Fibroblast of mammary gland (primary cell): ENCODE measurements around the gene DMRT3.
A peak's percentile ranks its signal among the peaks of the same experiment; 100 is the strongest.

Experiments
- DNase-seq: peaks from one replicate; pipeline ENCODE4 v3.0.0-alpha.2; 2010; ENCODE audit warnings: low read depth
- H3K4me3 ChIP-seq: 2 replicates; pipeline ENCODE4 v1.5.1; 2011; ENCODE audit warnings: low read depth, mild to moderate bottlenecking, low read length, moderate library complexity; ENCODE audit not compliant: control insufficient read depth
- TF ChIP-seq, protein P1 (sequence below): conservative IDR thresholded peaks from 2 replicates; pipeline ENCODE4 v1.5.1; 2011; ENCODE audit warnings: low read depth, low read length, inconsistent platforms; ENCODE audit not compliant: control insufficient read depth, insufficient read depth

The DMRT3 gene

DNA sequence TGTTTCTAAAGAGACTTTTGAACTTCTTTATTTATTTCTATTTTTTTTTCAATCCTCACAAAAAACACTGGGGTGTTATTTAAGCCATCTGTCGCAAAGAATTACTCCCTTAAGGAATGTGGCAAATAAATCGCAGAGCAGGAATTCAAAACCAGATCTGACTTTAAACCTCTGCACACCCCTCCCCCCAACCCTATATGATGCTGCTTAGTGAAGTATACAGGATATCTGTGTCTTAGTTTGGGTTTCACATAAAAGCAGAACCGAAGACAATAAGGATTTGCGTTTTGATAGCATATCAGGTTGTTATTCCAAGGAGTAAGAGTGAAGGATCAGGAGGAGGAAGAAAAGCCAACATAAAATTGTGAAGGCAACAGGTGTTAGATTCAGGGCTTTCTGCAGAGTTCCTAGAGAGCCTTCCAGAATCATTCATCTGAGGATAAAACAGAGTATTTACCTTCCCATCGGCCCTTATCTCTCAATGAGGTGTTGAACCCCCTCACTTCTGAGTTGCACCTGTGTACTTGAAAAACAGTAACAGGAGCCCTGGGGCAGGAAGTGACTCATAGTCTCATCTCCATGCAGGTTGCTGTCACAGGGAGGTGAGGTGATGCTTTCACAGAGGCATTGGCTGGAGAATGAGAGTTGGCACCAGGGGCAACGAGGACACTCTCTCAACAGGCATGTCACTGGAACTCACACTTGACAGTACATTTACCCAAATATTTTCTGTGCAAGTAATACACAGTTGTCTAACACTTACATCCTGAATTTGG, 33.5 kb upstream of the DMRT3 start:
- no peak for DNase-seq
- TF ChIP-seq, protein P1, sequence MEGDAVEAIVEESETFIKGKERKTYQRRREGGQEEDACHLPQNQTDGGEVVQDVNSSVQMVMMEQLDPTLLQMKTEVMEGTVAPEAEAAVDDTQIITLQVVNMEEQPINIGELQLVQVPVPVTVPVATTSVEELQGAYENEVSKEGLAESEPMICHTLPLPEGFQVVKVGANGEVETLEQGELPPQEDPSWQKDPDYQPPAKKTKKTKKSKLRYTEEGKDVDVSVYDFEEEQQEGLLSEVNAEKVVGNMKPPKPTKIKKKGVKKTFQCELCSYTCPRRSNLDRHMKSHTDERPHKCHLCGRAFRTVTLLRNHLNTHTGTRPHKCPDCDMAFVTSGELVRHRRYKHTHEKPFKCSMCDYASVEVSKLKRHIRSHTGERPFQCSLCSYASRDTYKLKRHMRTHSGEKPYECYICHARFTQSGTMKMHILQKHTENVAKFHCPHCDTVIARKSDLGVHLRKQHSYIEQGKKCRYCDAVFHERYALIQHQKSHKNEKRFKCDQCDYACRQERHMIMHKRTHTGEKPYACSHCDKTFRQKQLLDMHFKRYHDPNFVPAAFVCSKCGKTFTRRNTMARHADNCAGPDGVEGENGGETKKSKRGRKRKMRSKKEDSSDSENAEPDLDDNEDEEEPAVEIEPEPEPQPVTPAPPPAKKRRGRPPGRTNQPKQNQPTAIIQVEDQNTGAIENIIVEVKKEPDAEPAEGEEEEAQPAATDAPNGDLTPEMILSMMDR: no peak
- H3K4me3 ChIP-seq: no peak overlapping the region

DNA sequence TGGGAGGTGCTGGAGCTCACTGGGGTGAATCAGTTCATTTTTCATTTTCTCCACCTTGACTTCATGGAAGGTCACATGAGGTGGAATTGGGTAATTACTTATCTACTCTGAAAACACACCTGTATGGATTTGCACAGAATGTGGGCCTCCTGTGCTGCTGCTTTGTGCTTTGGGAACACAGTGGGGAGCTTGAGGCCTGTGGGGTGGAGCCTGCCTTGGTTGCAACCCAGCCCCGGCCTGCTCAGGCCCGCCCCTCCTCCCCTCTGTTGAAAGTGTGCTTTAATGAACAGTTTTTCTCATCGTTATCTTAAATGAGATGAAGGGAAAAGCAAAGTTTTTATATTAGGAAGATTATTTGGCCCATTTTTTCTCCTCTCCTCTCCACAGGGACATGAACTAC, 28.5 kb upstream of the DMRT3 start:
- no peak for DNase-seq
- H3K4me3 ChIP-seq: no peak overlapping the region
- TF ChIP-seq, protein P1: no peak

DNA sequence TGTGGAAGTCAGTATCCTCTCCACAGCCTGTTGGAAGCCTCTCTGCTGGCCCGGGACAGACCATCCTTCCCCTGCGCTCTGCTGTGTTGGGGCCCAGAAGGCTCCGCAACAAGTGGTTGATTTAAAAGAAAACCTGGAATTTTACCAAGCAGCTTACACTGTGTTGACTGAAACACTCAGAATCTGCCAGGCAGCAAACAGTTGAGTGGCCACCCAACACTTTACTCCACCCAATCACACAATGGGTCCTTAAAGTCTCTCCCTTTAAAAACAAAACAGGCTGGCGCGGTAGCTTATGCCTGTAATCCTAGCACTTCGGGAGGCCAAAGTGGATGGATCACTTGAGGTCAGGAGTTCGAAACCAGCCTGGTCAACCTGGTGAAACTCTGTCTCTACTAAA, 28.0 kb upstream of the DMRT3 start:
- H3K4me3 ChIP-seq: no peak overlapping the region
- TF ChIP-seq, protein P1: no peak
- no peak for DNase-seq

DNA sequence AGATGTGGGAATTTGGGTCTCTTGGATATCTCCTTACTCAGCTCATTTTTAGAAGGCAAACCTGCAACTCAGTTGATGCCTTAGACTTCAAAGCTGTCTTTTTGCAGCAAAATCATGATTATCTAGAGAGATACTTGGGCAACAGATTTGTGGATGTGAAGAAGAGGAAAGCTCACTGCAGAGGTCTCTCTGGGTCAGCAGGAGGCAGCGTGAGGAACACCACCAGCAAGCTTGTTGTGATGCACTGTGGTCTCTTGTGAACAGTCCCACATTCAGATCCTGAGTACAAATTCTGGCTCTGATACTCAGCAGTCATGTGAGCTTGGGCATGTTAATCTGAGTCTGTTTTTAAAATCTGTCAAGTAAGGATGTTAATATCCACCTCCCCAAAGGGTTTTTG, 26.3 kb upstream of the DMRT3 start:
- TF ChIP-seq, protein P1: peak; percentile 7
- H3K4me3 ChIP-seq: no peak overlapping the region
- peak; percentile 8 for DNase-seq

DNA sequence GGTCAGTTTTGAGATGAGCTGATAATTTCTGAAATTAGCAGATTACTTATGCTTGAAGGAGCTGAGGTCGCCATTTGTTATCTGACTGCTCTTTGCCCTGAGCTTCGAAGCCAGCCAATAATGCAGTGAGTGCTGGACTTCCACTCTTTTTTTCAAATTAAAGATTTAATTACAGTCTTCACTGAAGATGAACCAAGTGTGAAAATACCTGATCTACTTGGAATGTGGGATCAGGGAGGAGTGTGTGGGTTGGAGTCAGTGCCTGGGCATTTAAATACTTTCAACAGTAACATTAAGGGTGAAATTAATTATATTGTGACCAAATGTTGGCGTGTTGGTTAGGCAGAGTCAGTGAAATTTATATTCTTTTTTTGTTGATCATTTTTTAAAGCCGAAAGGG, 23.9 kb upstream of the DMRT3 start:
- no peak for DNase-seq
- TF ChIP-seq, protein P1: no peak
- H3K4me3 ChIP-seq: no peak overlapping the region

DNA sequence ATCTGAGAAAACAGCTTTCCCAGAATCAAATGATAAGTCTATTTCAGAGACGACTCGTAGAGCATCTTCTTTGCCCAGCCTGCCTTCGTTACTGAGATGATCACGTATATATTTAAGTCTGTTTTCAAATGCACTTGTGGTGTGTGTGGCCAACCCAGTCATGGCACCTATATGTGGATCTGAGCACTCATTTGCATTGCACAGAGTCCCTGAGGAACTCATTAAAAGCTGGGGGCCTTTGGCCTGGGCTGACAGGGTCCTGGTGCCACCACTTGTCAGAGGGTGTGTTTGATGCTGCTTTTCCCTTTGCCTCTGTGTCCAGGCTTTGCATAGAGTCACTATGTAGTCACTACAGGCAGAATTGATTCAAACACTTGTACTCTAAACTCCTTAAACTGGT, 17.4 kb upstream of the DMRT3 start:
- TF ChIP-seq, protein P1: no peak
- no peak overlapping the region for H3K4me3 ChIP-seq
- no peak for DNase-seq
